Activated CD4-positive, alpha-beta T cell treated with anti-CD3 and anti-CD28 coated beads, Interleukin-2, amount 50 U/mL, for 48 hours (primary cell): ENCODE data around the gene PCSK5.
"Not testable (repeated sequence)": the region's sequence is repeated elsewhere in the genome, so short reads cannot be mapped to it uniquely, and the experiment has no call there.

Experiments
- DNase-seq, 2 experiments: peaks; one replicate each; pipeline ENCODE4 v3.0.0-alpha.2; 2020

The PCSK5 gene

GRCh38 chr9:76022317-76022716 is 131.8 kb downstream of the PCSK5 start:
- DNase-seq = no peak

GRCh38 chr9:76023715-76024195 is 133.3 kb downstream of the PCSK5 start:
- no peak for DNase-seq

GRCh38 chr9:76025286-76025685 is 134.8 kb downstream of the PCSK5 start:
- DNase-seq = no peak

- no peak for DNase-seq
Measured at GRCh38 chr9:76026796-76027195, 136.3 kb downstream of the PCSK5 start.

GRCh38 chr9:76027416-76027815 is 136.9 kb downstream of the PCSK5 start:
- no peak for DNase-seq

GRCh38 chr9:76027861-76028260 is 137.4 kb downstream of the PCSK5 start:
- no peak for DNase-seq

GRCh38 chr9:76032038-76032796 is 141.7 kb downstream of the PCSK5 start:
- no peak for DNase-seq

- no peak for DNase-seq
Measured at GRCh38 chr9:76032797-76033373, 142.4 kb downstream of the PCSK5 start.

GRCh38 chr9:76034049-76034448 is 143.6 kb downstream of the PCSK5 start:
- no peak for DNase-seq

- no peak for DNase-seq
Measured at GRCh38 chr9:76036762-76037161, 146.3 kb downstream of the PCSK5 start.

- DNase-seq = no peak
Measured at GRCh38 chr9:76037587-76038225, 147.2 kb downstream of the PCSK5 start.

GRCh38 chr9:76038431-76038830 is 148.0 kb downstream of the PCSK5 start:
- DNase-seq = no peak

- DNase-seq = no peak
Measured at GRCh38 chr9:76044266-76044819, 153.9 kb downstream of the PCSK5 start.

- DNase-seq = no peak
Measured at GRCh38 chr9:76045221-76045620, 154.7 kb downstream of the PCSK5 start.

GRCh38 chr9:76049341-76049740 is 158.9 kb downstream of the PCSK5 start:
- DNase-seq = no peak

GRCh38 chr9:76067696-76068095 is 177.2 kb downstream of the PCSK5 start:
- no peak for DNase-seq

GRCh38 chr9:76077537-76077936 is 187.1 kb downstream of the PCSK5 start:
- DNase-seq = no peak

- not testable (repeated sequence) for DNase-seq
Measured at GRCh38 chr9:76081281-76081680, 190.8 kb downstream of the PCSK5 start.

GRCh38 chr9:76082057-76082456 is 191.6 kb downstream of the PCSK5 start:
- no peak for DNase-seq

- DNase-seq = no peak
Measured at GRCh38 chr9:76085596-76085995, 195.1 kb downstream of the PCSK5 start.

GRCh38 chr9:76086539-76086938 is 196.1 kb downstream of the PCSK5 start:
- no peak for DNase-seq

GRCh38 chr9:76087976-76088375 is 197.5 kb downstream of the PCSK5 start:
- no peak for DNase-seq

GRCh38 chr9:76090330-76090729 is 199.9 kb downstream of the PCSK5 start:
- DNase-seq = no peak

- DNase-seq = no peak
Measured at GRCh38 chr9:76090909-76091308, 200.4 kb downstream of the PCSK5 start.
